Activated CD4-positive, CD25-positive, alpha-beta regulatory T cell treated with anti-CD3 and anti-CD28 coated beads, Interleukin-2, amount 50 U/mL, for 24 hours (primary cell): Measurements from ENCODE around the gene DPF3.

Experiments
- ATAC-seq, 2 donors: fragments of 150-1000 bp; cut with Tn5 transposase; one replicate each; pipeline ENCODE4 v1.10.0; 2021; ENCODE audit warnings: mild to moderate bottlenecking in 1 of 2, moderate library complexity in 1 of 2

Gene DPF3

GRCh38 chr14:72792051-72792788 is 101.7 kb downstream of the DPF3 start:
- ATAC-seq = no peak

- no peak for ATAC-seq
These were observed 102.9 kb downstream of the DPF3 start for GRCh38 chr14:72790887-72791566.

GRCh38 chr14:72788972-72789728 is 104.8 kb downstream of the DPF3 start:
- no peak for ATAC-seq

- no peak for ATAC-seq
These were observed 105.6 kb downstream of the DPF3 start for GRCh38 chr14:72788255-72788654.

GRCh38 chr14:72787841-72788240 is 106.1 kb downstream of the DPF3 start:
- no peak for ATAC-seq

- no peak for ATAC-seq
These were observed 107.2 kb downstream of the DPF3 start for GRCh38 chr14:72786378-72787350.

GRCh38 chr14:72783741-72784140 is 110.2 kb downstream of the DPF3 start:
- ATAC-seq = no peak

- ATAC-seq = no peak
These were observed 111.1 kb downstream of the DPF3 start for GRCh38 chr14:72782817-72783216.

GRCh38 chr14:72781561-72782508 is 112.1 kb downstream of the DPF3 start:
- ATAC-seq = no peak

GRCh38 chr14:72780751-72781150 is 113.2 kb downstream of the DPF3 start:
- ATAC-seq = no peak

- no peak for ATAC-seq
These were observed 114.2 kb downstream of the DPF3 start for GRCh38 chr14:72779679-72780078.

GRCh38 chr14:72777636-72778035 is 116.3 kb downstream of the DPF3 start:
- no peak for ATAC-seq

- ATAC-seq = no peak
These were observed 117.1 kb downstream of the DPF3 start for GRCh38 chr14:72776701-72777261.

GRCh38 chr14:72775923-72776554 is 117.9 kb downstream of the DPF3 start:
- ATAC-seq = no peak

GRCh38 chr14:72774894-72775620 is 118.8 kb downstream of the DPF3 start:
- ATAC-seq = no peak

GRCh38 chr14:72774141-72774540 is 119.8 kb downstream of the DPF3 start:
- ATAC-seq = no peak

- no peak for ATAC-seq
These were observed 122.3 kb downstream of the DPF3 start for GRCh38 chr14:72771561-72771960.

GRCh38 chr14:72766296-72766695 is 127.6 kb downstream of the DPF3 start:
- no peak for ATAC-seq

GRCh38 chr14:72763892-72764291 is 130.0 kb downstream of the DPF3 start:
- no peak for ATAC-seq

GRCh38 chr14:72759670-72760069 is 134.2 kb downstream of the DPF3 start:
- ATAC-seq = no peak
